ENCODE results near the gene CDH18. TPM values are rescaled to one million over a fixed set of nuclear protein-coding genes. Genes with fewer than 3 reads are reported as not detected.

CDH18 gene
- total RNA-seq, 1 donor: 16.6 TPM

DNA sequence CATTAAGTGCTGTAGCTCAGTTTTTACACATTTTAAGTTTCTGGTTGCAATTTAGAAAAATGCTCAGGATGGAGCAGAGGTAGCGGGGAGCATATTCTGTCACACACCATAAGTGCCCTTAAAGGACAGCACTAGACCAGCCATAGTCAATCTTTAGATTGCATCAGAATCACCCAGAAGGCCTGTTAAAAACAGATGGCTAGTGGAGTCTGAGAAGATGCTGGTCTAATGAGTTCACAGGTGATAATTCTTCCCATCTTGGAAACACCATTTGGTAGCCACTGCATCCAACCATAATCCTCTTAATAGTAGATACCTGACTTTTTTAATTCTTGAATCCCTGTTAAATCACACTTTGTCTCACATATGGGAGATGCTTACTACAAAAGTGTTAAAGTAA lies 113.2 kb downstream of the CDH18 start:
- DNase-seq (ENCODE audit: low read depth): no peak
- TF ChIP-seq, protein P1, sequence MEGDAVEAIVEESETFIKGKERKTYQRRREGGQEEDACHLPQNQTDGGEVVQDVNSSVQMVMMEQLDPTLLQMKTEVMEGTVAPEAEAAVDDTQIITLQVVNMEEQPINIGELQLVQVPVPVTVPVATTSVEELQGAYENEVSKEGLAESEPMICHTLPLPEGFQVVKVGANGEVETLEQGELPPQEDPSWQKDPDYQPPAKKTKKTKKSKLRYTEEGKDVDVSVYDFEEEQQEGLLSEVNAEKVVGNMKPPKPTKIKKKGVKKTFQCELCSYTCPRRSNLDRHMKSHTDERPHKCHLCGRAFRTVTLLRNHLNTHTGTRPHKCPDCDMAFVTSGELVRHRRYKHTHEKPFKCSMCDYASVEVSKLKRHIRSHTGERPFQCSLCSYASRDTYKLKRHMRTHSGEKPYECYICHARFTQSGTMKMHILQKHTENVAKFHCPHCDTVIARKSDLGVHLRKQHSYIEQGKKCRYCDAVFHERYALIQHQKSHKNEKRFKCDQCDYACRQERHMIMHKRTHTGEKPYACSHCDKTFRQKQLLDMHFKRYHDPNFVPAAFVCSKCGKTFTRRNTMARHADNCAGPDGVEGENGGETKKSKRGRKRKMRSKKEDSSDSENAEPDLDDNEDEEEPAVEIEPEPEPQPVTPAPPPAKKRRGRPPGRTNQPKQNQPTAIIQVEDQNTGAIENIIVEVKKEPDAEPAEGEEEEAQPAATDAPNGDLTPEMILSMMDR (IDR thresholded peaks at IDR 0.05; ENCODE audit: insufficient read depth, low read length): no peak
- no peak overlapping the region for H3K4me3 ChIP-seq (ENCODE audit: low read depth, low read length)

DNA sequence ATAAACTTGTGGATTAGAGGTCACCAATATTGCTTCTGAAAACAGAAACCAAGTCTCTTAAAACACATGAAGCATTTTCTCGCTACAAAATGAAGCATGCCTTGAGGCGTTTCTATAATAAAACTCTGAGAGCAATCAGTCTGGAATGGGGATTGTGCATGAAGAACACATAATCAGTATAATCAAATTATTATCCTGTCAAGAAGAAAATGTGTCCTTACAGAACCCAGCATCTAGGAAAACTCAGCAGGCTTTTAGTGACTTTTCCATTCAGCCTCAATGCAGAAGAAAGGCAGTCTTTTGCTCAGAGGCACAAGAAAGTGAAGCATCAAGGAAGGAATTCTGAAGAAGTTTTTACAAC lies 121.9 kb downstream of the CDH18 start:
- no peak for DNase-seq (ENCODE audit: low read depth)
- no peak overlapping the region for H3K4me3 ChIP-seq (ENCODE audit: low read depth, low read length)
- TF ChIP-seq, protein P1 (IDR thresholded peaks at IDR 0.05; ENCODE audit: insufficient read depth, low read length): no peak

DNA sequence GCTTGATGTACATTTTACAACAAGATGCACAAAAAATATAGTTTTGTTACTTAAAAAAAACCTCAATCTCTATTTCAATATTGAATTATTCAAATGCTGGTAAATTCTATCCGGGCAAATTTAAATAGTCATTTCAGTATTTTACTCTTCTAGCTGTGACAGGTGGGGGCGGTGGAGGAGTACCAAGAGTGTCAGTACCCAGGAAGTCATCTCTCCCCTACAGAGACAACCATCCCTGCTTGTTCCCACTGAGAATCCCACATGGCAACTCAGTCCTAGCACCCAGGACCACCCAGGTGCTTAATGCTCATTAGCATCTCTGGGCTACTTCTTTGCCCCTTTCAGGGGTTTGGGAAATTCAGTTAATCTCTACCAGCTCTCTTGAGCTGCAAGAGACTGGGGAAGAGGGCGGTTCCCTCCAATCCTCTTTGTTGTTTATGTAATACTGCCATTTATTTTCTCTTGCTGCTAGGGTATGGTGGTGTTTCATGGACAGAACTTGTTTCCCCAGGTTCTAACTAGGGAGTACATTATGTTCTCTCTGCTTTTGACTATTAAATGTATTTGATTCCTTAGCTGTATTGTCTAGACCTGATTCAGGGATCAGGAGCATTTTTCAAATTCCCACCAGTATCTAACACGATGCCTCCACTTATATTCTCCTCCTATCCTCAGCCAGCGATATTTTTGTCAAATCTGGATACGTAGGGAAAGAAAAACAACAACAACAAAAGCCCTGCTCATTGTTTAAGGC lies 122.5 kb downstream of the CDH18 start:
- no peak for DNase-seq (ENCODE audit: low read depth)
- no peak overlapping the region for H3K4me3 ChIP-seq (ENCODE audit: low read depth, low read length)
- TF ChIP-seq, protein P1 (IDR thresholded peaks at IDR 0.05; ENCODE audit: insufficient read depth, low read length): no peak

DNA sequence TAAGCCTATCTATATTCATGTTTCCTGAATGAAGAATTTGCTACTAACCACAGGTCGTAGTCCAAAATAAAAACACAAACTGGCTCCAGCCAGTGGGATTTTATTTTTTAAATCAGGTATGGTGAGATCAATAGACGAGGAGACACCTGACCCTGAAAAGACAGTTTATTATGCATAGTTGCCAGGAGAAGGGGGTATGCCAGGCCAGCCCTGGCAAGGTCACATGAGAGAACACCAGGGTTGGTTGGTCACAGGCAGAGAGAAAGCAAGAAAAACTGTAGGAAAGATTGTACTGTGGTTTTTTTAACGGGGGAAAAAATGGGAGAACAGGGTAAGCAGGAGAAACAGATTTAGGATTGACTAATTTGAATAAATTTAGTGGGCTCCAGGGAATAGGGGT lies 125.3 kb downstream of the CDH18 start:
- TF ChIP-seq, protein P1 (IDR thresholded peaks at IDR 0.05; ENCODE audit: insufficient read depth, low read length): no peak
- no peak for DNase-seq (ENCODE audit: low read depth)
- no peak overlapping the region for H3K4me3 ChIP-seq (ENCODE audit: low read depth, low read length)

DNA sequence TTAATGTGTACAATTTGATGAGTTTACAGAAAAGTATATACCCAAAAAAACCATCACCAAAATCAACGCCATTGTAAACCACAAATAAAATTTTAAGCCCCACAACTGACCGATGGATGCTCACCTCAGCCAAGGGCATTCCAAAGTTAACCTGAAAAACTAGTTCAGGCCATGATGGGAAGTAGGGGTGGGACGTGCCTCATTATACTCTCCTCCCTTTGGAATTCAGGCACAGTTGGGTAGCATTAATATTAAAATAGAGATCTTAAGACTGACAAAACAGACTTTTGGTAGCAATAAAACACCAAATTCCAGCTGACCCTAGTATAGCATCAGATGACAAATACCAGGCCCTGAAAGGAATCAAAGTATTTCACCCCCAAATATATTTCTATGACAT lies 129.0 kb downstream of the CDH18 start:
- DNase-seq (ENCODE audit: low read depth): no peak
- H3K4me3 ChIP-seq (ENCODE audit: low read depth, low read length): no peak overlapping the region
- TF ChIP-seq, protein P1 (IDR thresholded peaks at IDR 0.05; ENCODE audit: insufficient read depth, low read length): no peak

DNA sequence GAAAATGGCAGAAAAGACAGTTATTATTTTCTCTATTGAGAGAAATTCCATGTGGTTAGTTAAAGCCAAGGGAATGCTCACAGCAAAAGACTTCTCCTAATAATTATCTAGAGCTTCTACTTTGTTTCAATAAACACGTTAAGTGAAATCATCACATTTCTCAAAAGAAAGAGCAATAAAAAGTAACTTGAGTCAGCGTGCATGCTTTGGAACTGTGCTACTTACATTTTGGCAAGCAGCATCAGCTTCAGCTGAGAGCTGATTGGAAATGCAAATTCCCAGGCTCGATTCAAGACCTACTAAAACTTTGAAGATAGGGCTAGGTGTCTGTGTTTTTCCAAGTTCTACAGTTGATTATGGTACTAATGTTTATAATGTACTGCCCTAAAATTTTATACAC lies 132.1 kb downstream of the CDH18 start:
- TF ChIP-seq, protein P1 (IDR thresholded peaks at IDR 0.05; ENCODE audit: insufficient read depth, low read length): no peak
- H3K4me3 ChIP-seq (ENCODE audit: low read depth, low read length): no peak overlapping the region
- DNase-seq (ENCODE audit: low read depth): peak; percentile 67

DNA sequence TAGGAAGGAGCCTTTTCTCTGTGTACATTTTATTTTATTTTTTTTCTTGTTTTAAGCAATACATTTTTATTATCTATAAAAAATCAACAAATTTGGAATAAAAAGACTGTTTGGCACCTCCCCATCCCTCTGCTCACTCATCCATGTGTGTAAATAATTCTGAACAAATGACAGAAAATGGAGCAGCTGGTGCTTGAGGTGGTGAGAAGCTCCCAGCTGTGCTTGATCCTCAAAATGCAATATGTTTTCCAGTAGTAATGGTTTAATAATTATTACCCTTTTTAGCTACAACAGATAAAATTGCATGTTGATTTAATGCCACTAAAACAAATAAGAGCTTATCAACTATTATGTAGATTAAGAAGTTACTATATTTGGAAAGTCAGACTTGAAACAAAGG lies 132.5 kb downstream of the CDH18 start:
- H3K4me3 ChIP-seq (ENCODE audit: low read depth, low read length): no peak overlapping the region
- no peak for DNase-seq (ENCODE audit: low read depth)
- TF ChIP-seq, protein P1 (IDR thresholded peaks at IDR 0.05; ENCODE audit: insufficient read depth, low read length): no peak

Data from fibroblast of the aortic adventitia (primary cell).